KMS-11 (cell line): ENCODE measurements around the gene CHKB.
"Not testable (repeated sequence)": the region's sequence is repeated elsewhere in the genome, so short reads cannot be mapped to it uniquely, and the experiment has no call there.

Experiments
- H2AFZ ChIP-seq: fragments of 200-600 bp; sonication (generic); 2 replicates; pipeline ENCODE4 v1.6.1; 2016; ENCODE audit warnings: antibody characterized with exemption, mixed run types, low read depth
- H3K27ac ChIP-seq: fragments of 200-600 bp; sonication (generic); 2 replicates; pipeline ENCODE4 v1.6.1; 2016; ENCODE audit warnings: mild to moderate bottlenecking, mixed run types
- H3K27me3 ChIP-seq: fragments of 200-600 bp; sonication (generic); 2 replicates; pipeline ENCODE4 v1.6.1; 2017; ENCODE audit warnings: mild to moderate bottlenecking, low read depth, mixed run types, moderate library complexity; ENCODE audit not compliant: insufficient read depth
- H3K36me3 ChIP-seq: fragments of 200-600 bp; sonication (generic); 2 replicates; pipeline ENCODE4 v1.6.1; 2017; ENCODE audit warnings: mild to moderate bottlenecking, mixed run types; ENCODE audit not compliant: insufficient read depth
- H3K4me1 ChIP-seq: fragments of 200-600 bp; sonication (generic); 2 replicates; pipeline ENCODE4 v1.6.1; 2016; ENCODE audit warnings: mild to moderate bottlenecking, low read depth, mixed run types; ENCODE audit not compliant: poor library complexity, severe bottlenecking
- H3K4me2 ChIP-seq: fragments of 200-600 bp; sonication (generic); 2 replicates; pipeline ENCODE4 v1.7.0; 2016; ENCODE audit warnings: mild to moderate bottlenecking, mixed run types
- H3K4me3 ChIP-seq: fragments of 200-600 bp; sonication (generic); IDR thresholded peaks from 2 replicates; pipeline ENCODE4 v1.6.1; 2017; ENCODE audit warnings: low read depth, low read length, mixed read lengths; ENCODE audit not compliant: insufficient read depth
- H3K79me2 ChIP-seq: fragments of 200-600 bp; sonication (generic); 2 replicates; pipeline ENCODE4 v1.6.1; 2016; ENCODE audit warnings: low read depth, mixed run types; ENCODE audit not compliant: insufficient read depth
- H3K9ac ChIP-seq: fragments of 200-600 bp; sonication (generic); 2 replicates; pipeline ENCODE4 v1.6.1; 2016; ENCODE audit warnings: mild to moderate bottlenecking, mixed run types
- H4K20me1 ChIP-seq: fragments of 200-600 bp; sonication (generic); 2 replicates; pipeline ENCODE4 v1.6.1; 2016; ENCODE audit warnings: mild to moderate bottlenecking, mixed run types; ENCODE audit not compliant: insufficient read depth
- CTCF ChIP-seq: fragments of 200-600 bp; sonication (generic); conservative IDR thresholded peaks from 2 replicates; pipeline ENCODE4 v1.6.1; 2017; ENCODE audit warnings: low read depth, mild to moderate bottlenecking, antibody characterized with exemption, low read length, moderate library complexity, mixed read lengths

Gene CHKB

GRCh38 chr22:50542416-50542927 lies 40.2 kb downstream of the CHKB start:
- no peaks in the 10 kb centered on the region for H4K20me1 ChIP-seq
- no peak overlapping the region for H3K9ac ChIP-seq
- no peaks in the 10 kb centered on the region for H3K79me2 ChIP-seq
- H3K4me2 ChIP-seq, result no peak overlapping the region
- H3K4me3 ChIP-seq, result no peak overlapping the region
- no peaks in the 10 kb centered on the region for H3K36me3 ChIP-seq
- H3K27me3 ChIP-seq, result no peaks in the 10 kb centered on the region
- no peak overlapping the region for H3K27ac ChIP-seq
- peaks cover 60% of the 10 kb centered on the region for H3K4me1 ChIP-seq
- H2AFZ ChIP-seq, result no peak overlapping the region
- no peak for TF ChIP-seq CTCF

GRCh38 chr22:50541667-50542026 lies 41.0 kb downstream of the CHKB start:
- H3K36me3 ChIP-seq, H3K27me3 ChIP-seq, H2AFZ ChIP-seq, H3K79me2 ChIP-seq, H3K4me2 ChIP-seq, H3K4me3 ChIP-seq, H3K9ac ChIP-seq, H4K20me1 ChIP-seq: not testable (repeated sequence)
- peaks cover 68% of the 10 kb centered on the region for H3K4me1 ChIP-seq
- peak overlapping the region; percentile 100; the same call in 1 of the 2 replicates for H3K27ac ChIP-seq

GRCh38 chr22:50540381-50540780 lies 42.3 kb downstream of the CHKB start:
- Histone ChIP-seq H3K9ac (peak overlapping the region; percentile 78), H2AFZ (no peak overlapping the region)

GRCh38 chr22:50537765-50538164 lies 44.9 kb downstream of the CHKB start:
- no peaks in the 10 kb centered on the region for H3K36me3 ChIP-seq
- H2AFZ ChIP-seq, result no peak overlapping the region
- H3K4me2 ChIP-seq, result no peak overlapping the region
- H3K27ac ChIP-seq, result peak overlapping the region; percentile 100
- no peak overlapping the region for H3K9ac ChIP-seq
- H3K79me2 ChIP-seq, result no peaks in the 10 kb centered on the region
- H3K4me1 ChIP-seq, result peaks cover 78% of the 10 kb centered on the region
- H3K4me3 ChIP-seq, result no peak overlapping the region
- no peaks in the 10 kb centered on the region for H4K20me1 ChIP-seq
- H3K27me3 ChIP-seq, result no peaks in the 10 kb centered on the region
- no peak for TF ChIP-seq CTCF

More at GRCh38 chr22:50540381-50540780, 42.3 kb downstream of the CHKB start:
- H3K27me3 ChIP-seq, result no peaks in the 10 kb centered on the region
- TF ChIP-seq CTCF, result no peak
- H3K4me2 ChIP-seq, result peak overlapping the region; percentile 82; the same call in 1 of the 2 replicates
- no peaks in the 10 kb centered on the region for H3K36me3 ChIP-seq
- no peaks in the 10 kb centered on the region for H4K20me1 ChIP-seq
- peak overlapping the region; percentile 100 for H3K27ac ChIP-seq
- no peak overlapping the region for H3K4me3 ChIP-seq
- no peaks in the 10 kb centered on the region for H3K79me2 ChIP-seq
- peaks cover 77% of the 10 kb centered on the region for H3K4me1 ChIP-seq

GRCh38 chr22:50536226-50536625 lies 46.4 kb downstream of the CHKB start:
- H3K27me3 ChIP-seq, result no peaks in the 10 kb centered on the region
- TF ChIP-seq CTCF, result no peak
- H3K4me2 ChIP-seq, result peak overlapping the region; percentile 31; the same call in 1 of the 2 replicates
- H3K4me3 ChIP-seq, result no peak overlapping the region
- H3K4me1 ChIP-seq, result peaks cover 68% of the 10 kb centered on the region
- no peak overlapping the region for H2AFZ ChIP-seq
- no peaks in the 10 kb centered on the region for H4K20me1 ChIP-seq
- H3K36me3 ChIP-seq, result no peaks in the 10 kb centered on the region
- no peak overlapping the region for H3K9ac ChIP-seq
- peak overlapping the region; percentile 31; the same call in 1 of the 2 replicates for H3K27ac ChIP-seq
- no peaks in the 10 kb centered on the region for H3K79me2 ChIP-seq
